ENCODE measurements around the gene TMEM200C.

TMEM200C gene

GRCh38 chr18:5895299-5895875 is at the start of gene TMEM200C:
Gene TMEM200C (minus strand): TSS chr18:5895522. CDS start chr18:5892063, 3,459 bp downstream.
- DNase-seq, result no peak

DNA sequence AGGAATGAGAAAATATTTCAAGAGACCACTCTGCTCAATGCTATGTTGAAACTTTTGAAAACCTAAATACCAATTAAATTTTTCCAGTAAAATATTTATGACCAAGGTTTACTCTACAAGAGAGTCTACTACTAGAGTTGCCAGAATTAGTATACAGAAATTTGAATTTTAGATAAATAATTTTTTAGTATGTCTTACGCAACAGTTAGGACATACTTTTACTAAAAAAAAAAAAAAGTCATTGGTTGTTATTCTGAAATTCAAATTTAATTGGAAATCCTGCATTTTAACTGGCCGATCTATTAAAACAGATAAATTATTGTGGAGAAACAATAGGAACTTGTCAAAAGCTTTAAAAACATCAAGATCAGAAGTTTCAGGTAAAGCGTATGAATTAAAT is 49.1 kb upstream of the TMEM200C start:
- DNase-seq, result no peak

- no peak for DNase-seq
Observed at GRCh38 chr18:5943514-5943913, 48.2 kb upstream of the TMEM200C start.

DNA sequence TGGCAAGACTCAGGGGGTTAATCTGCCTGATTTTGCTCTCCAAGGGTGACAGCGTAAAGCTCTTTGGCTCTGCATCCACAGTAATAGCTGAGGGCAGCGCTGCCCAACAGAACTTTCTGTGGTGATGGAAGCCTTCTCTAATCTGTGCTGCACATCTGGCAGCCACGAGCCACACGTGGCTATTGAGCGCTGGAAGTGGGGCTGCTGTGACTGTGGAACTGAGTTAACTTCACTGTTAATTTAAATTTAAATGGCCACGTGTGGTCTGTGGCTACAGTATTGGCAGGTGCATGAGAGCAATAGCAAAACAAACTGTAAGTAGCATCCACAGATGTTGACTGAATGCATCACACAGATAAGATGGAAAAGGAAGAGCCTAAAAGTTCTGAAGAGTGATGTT is 47.3 kb upstream of the TMEM200C start:
- DNase-seq, result no peak

DNA sequence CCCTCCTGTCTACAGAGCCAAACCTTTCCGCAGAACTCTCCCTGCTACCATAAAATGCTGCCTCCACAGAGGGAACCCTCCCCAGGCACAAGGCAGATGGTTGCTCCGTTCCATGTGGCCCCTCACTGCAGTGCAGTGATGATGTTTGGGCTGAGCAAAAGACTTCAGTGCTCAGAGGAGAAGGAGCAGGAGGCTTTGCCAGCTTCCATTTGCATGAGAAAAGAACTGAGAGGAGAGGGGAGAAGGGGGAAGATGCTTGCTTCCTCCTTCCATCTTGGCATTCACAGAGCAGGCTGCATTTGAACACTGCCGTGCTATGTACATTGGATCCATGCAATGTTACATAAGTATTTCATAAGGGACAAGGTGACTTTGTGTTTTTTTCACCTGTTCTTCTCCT is 46.6 kb upstream of the TMEM200C start:
- no peak for DNase-seq

DNA sequence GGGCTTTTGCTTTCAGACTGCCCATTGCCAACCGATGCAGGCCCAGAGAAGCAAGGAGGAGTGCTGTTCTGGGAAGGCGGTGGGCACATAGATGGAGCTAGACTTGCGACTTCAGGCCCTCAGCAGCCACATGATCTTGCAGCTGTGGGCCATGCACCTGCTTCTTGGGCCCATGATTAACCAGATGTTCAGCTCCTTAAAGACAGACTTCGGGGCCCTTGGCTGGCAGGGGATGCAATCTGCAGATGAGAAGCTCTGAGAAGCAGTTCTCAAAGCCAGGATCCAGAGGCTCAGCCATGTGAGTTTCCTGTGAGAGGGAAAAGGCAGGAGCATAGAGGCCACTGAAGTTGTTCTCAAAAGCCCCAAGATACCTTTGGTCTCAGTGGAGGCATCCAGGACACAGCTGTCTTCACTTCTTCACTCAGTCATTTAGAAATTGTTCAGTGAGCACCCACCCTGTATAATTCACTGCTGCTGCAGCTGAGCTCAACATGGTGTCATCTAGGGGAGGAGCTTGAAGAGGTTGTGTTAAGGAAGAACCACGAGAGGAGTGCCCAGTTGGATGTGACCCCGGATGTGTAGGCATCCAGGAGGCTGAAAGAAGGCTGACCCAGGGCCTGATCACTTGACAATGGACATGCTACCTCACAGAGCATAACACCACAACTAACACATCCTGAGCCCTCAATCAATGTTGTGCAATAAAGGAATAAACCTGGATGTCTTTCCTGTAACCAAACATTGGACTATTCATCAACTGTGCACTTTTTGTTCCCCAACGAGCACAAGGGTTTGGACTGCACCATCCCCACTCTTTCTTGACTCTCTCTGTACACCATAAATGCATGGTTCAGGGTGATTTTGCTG is 44.7 kb upstream of the TMEM200C start:
- no peak for DNase-seq

- no peak for DNase-seq
Observed at GRCh38 chr18:5937795-5938194, 42.5 kb upstream of the TMEM200C start.

- no peak for DNase-seq
Observed at GRCh38 chr18:5937121-5937520, 41.8 kb upstream of the TMEM200C start.

- no peak for DNase-seq
Observed at GRCh38 chr18:5930789-5931188, 35.5 kb upstream of the TMEM200C start.

GRCh38 chr18:5918205-5918858 is 23.0 kb upstream of the TMEM200C start:
- DNase-seq, result no peak

- no peak for DNase-seq
Observed at GRCh38 chr18:5914951-5915350, 19.6 kb upstream of the TMEM200C start.

- no peak for DNase-seq
Observed at GRCh38 chr18:5914016-5914415, 18.7 kb upstream of the TMEM200C start.

GRCh38 chr18:5912566-5912965 is 17.2 kb upstream of the TMEM200C start:
- DNase-seq, result no peak

DNA sequence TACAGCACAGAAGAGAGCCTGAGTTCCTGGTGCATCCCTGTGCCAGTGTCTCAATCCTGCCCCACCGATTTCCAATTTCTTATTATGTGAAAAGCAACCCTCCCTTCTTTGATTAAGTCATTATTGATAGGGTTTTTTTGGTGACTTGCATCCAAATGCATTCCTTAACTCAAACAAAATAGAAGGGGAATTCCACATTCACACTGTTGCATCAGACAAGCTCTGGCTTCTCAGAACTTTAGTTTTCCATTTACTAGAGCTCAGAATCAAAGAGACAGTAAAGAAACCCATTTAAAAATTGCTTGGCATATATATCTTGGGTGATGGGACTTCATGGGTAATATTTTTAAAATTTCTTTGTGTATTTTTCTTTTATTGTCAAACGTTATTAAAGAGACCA is 13.8 kb upstream of the TMEM200C start:
- no peak for DNase-seq

- DNase-seq, result no peak
Observed at GRCh38 chr18:5903386-5903785, 8.1 kb upstream of the TMEM200C start.

- no peak for DNase-seq
Observed at GRCh38 chr18:5900262-5900661, 4.9 kb upstream of the TMEM200C start.

GRCh38 chr18:5899835-5900234 is 4.5 kb upstream of the TMEM200C start:
- no peak for DNase-seq

DNA sequence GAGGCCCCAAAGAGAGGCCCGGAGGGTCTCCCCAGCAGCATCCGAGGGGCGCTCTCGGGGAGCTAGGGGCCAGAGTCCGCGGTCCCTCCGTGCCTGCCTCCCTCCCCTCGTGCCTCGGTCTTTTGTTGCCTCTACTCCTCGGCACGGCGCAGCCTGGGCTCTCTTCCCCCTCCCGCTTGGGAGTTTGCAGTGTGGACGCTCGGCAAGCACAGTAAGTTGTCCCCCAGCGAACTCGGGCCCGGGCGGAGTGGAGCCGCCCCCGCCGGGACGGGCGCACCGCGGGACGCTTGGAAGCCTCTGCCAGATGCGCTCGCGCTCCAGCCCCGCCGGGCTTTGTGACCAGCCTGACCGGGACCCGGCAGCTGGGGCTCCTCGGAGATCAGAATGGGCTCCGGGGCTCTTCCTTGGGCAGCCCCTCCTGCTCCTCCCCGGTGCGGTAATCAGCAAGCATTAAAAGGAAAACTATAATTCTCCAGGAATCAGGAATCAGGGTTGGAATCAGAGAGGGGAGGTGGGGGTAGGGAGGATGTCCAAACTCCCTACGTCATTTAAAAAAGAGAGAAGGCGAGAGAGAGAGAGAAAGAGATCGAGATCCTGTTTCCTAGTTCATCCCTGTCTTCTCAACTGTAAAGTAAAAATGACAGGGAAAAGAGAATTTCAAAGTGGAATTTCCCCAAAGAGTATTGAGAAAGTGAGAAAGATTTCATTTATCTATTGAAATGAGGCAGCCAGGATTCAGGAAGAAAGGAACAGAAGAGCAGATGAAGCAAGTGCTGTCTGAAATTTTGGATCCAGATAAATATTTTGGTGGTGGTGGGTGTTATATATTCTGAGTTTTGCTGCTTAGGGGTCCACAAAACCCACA is 786 bp upstream of the TMEM200C start:
- DNase-seq, result no peak

DNA sequence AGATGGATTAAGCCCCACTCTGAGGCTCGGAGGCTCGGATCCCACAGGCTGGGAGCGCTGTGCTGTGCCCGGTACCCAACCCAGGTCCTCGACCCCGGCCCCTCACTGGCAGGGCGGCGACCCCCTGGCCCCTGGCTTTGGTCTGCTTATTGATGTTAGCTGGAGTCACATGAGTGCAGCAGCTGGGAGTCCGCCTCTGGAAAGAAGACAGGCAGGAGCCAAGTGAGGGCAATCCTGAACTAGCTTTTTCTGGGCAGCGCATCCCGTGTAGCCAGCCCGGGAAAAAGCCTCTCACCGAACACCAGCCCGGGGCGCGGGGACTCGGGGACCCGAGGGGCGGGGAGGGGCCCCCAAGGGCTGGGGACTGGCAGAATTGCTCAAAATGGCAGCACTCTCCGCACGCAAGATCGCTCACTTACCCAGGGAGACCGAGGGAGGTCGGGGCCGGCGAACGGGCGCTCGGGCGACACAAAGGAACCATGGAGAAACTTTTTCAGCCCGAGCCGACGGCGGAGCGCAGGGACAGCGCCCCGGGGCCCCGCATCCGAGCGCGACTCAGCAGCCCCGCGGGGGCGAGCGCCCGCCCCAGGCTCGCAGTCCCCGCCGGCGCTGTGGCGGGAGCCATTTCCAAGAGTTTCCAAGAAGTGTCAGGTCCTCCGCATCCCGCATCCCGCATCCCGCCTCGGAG is 567 bp downstream of the TMEM200C start:
- DNase-seq, result no peak

- DNase-seq, result no peak
Observed at GRCh38 chr18:5893956-5894610, 1.2 kb downstream of the TMEM200C start.

- no peak for DNase-seq
Observed at GRCh38 chr18:5892823-5893431, 2.4 kb downstream of the TMEM200C start.

DNA sequence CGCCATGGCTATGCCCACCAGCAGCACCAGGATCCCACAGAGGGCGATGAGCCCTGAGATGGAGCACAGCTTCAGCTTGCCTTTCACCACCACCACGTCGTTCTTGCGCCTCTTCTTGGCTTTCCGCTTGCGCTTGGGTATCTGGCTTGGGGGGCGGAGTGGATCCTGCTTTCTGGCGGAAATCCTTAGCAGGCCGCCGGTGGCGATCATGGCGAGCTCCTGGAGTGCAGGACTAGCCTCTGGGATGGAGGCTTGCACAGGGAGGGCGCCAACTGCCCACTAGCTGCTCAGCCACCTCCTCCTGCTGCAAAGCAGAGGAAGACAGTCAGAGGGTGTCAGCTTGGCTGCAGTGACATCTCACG is 3.5 kb downstream of the TMEM200C start:
- DNase-seq, result no peak
